OCI-LY1 (cell line): ENCODE data around the gene C5orf24.
"Not testable (repeated sequence)": the region's sequence is repeated elsewhere in the genome, so short reads cannot be mapped to it uniquely, and the experiment has no call there.

Source experiments
- H2AFZ ChIP-seq: fragments of 200-600 bp; sonication (generic), shearing (Covaris generic); 2 replicates; pipeline ENCODE4 v1.6.0; 2014; ENCODE audit warnings: antibody characterized with exemption, mild to moderate bottlenecking, low read length
- H3F3A ChIP-seq: fragments of 200-600 bp; sonication (generic), shearing (Covaris generic); 2 replicates; pipeline ENCODE4 v1.6.0; 2014; ENCODE audit warnings: mild to moderate bottlenecking, antibody characterized with exemption, low read length, moderate library complexity; ENCODE audit not compliant: insufficient read depth
- H3K27ac ChIP-seq: fragments of 200-600 bp; sonication (generic); 2 replicates; pipeline ENCODE4 v1.5.1; 2014; ENCODE audit warnings: low read length, mixed run types, mild to moderate bottlenecking, low read depth; ENCODE audit not compliant: poor library complexity, severe bottlenecking
- H3K27me3 ChIP-seq: fragments of 200-600 bp; sonication (generic); 2 replicates; pipeline ENCODE4 v1.6.0; 2014; ENCODE audit warnings: antibody characterized with exemption, mild to moderate bottlenecking, low read length, moderate library complexity; ENCODE audit not compliant: insufficient read depth
- H3K36me3 ChIP-seq: fragments of 200-600 bp; sonication (generic); 2 replicates; pipeline ENCODE4 v1.6.1; 2014; ENCODE audit warnings: mild to moderate bottlenecking, antibody characterized with exemption, low read length, moderate library complexity, mixed read lengths; ENCODE audit not compliant: insufficient read depth
- H3K4me1 ChIP-seq: fragments of 200-600 bp; sonication (generic); 2 replicates; pipeline ENCODE4 v1.5.1; 2014; ENCODE audit warnings: mild to moderate bottlenecking, low read length, moderate library complexity; ENCODE audit not compliant: insufficient read depth, severe bottlenecking
- H3K4me2 ChIP-seq: fragments of 200-600 bp; sonication (generic), shearing (Covaris generic); 2 replicates; pipeline ENCODE4 v1.6.1; 2014; ENCODE audit warnings: low read length
- H3K4me3 ChIP-seq: fragments of 200-600 bp; sonication (generic); 2 replicates; pipeline ENCODE4 v1.5.1; 2014; ENCODE audit warnings: low read length, low read depth, mild to moderate bottlenecking, mixed read lengths; ENCODE audit not compliant: poor library complexity, severe bottlenecking
- H3K79me2 ChIP-seq: fragments of 200-600 bp; shearing (Covaris generic); 2 replicates; pipeline ENCODE4 v1.6.1; 2016; ENCODE audit warnings: mixed run types, low read length, mixed read lengths; ENCODE audit not compliant: insufficient read depth
- H3K9ac ChIP-seq: fragments of 200-600 bp; sonication (generic), shearing (Covaris generic); 2 replicates; pipeline ENCODE4 v1.6.1; 2014; ENCODE audit warnings: mild to moderate bottlenecking, low read length, mixed read lengths
- H3K9me2 ChIP-seq: fragments of 200-600 bp; sonication (generic), shearing (Covaris generic); 2 replicates; pipeline ENCODE4 v1.6.1; 2014; ENCODE audit warnings: low read depth, mild to moderate bottlenecking, low read length, mixed read lengths
- H3K9me3 ChIP-seq: fragments of 200-600 bp; shearing (Covaris generic); 2 replicates; pipeline ENCODE4 v1.6.1; 2014; ENCODE audit warnings: low read length, mixed read lengths
- H4K20me1 ChIP-seq: fragments of 200-600 bp; sonication (generic), shearing (Covaris generic); 2 replicates; pipeline ENCODE4 v1.6.0; 2016; ENCODE audit warnings: mild to moderate bottlenecking, low read length; ENCODE audit not compliant: insufficient read depth
- CTCF ChIP-seq: fragments of 200-600 bp; sonication (generic), shearing (Covaris generic); IDR thresholded peaks from 2 replicates; pipeline ENCODE4 v1.5.1; 2017; ENCODE audit warnings: mild to moderate bottlenecking, antibody characterized with exemption, low read length, moderate library complexity, mixed read lengths
- EZH2 ChIP-seq: fragments of 200-600 bp; sonication (generic), shearing (Covaris generic); IDR thresholded peaks from 2 replicates; pipeline ENCODE4 v1.8.0; 2017; ENCODE audit warnings: borderline replicate concordance, mixed run types, mild to moderate bottlenecking, antibody characterized with exemption, low read length, moderate library complexity, mixed read lengths

C5orf24 gene

GRCh38 chr5:134835623-134836022 is 10.1 kb upstream of the C5orf24 start:
- Histone ChIP-seq H3K4me3 (no peak overlapping the region), H3K4me2 (no peak overlapping the region), H3K4me1 (no peaks in the 10 kb centered on the region), H3K79me2 (no peaks in the 10 kb centered on the region), H4K20me1 (no peaks in the 10 kb centered on the region), H3K27ac (no peak overlapping the region), H3K9ac (no peak overlapping the region), H3K9me2 (no peaks in the 10 kb centered on the region), H3K27me3 (no peaks in the 10 kb centered on the region), H3F3A (no peaks in the 10 kb centered on the region), H2AFZ (no peak overlapping the region), H3K36me3 (peaks cover 47% of the 10 kb centered on the region), H3K9me3 (no peaks in the 10 kb centered on the region)
- TF ChIP-seq EZH2 (no peak), CTCF (no peak)

GRCh38 chr5:134837530-134838181 is 8.1 kb upstream of the C5orf24 start:
- no peaks in the 10 kb centered on the region for H3K4me1 ChIP-seq
- H3F3A ChIP-seq, result no peaks in the 10 kb centered on the region
- no peak overlapping the region for H3K27ac ChIP-seq
- no peak overlapping the region for H3K4me3 ChIP-seq
- no peaks in the 10 kb centered on the region for H3K27me3 ChIP-seq
- peaks cover 44% of the 10 kb centered on the region for H3K36me3 ChIP-seq
- H2AFZ ChIP-seq, result no peak overlapping the region
- TF ChIP-seq CTCF, result no peak
- TF ChIP-seq EZH2, result no peak
- H4K20me1 ChIP-seq, result no peaks in the 10 kb centered on the region
- H3K9ac ChIP-seq, result no peak overlapping the region
- H3K9me3 ChIP-seq, result no peaks in the 10 kb centered on the region
- H3K9me2 ChIP-seq, result no peaks in the 10 kb centered on the region
- no peaks in the 10 kb centered on the region for H3K79me2 ChIP-seq
- no peak overlapping the region for H3K4me2 ChIP-seq

GRCh38 chr5:134838361-134838760 is 7.4 kb upstream of the C5orf24 start:
- not testable (repeated sequence) for H3K27ac ChIP-seq, H4K20me1 ChIP-seq, H3K9me3 ChIP-seq, H2AFZ ChIP-seq, H3K4me3 ChIP-seq, H3K79me2 ChIP-seq, H3K4me2 ChIP-seq, H3K27me3 ChIP-seq, H3K9ac ChIP-seq, H3K4me1 ChIP-seq, H3K9me2 ChIP-seq, H3F3A ChIP-seq
- H3K36me3 ChIP-seq, result peaks cover 39% of the 10 kb centered on the region

GRCh38 chr5:134840811-134841210 is 5.0 kb upstream of the C5orf24 start:
- H3K4me1 ChIP-seq, result peaks cover 9% of the 10 kb centered on the region

More at GRCh38 chr5:134840811-134841210, 5.0 kb upstream of the C5orf24 start:
- Histone ChIP-seq H3K9me2 (no peaks in the 10 kb centered on the region), H3K36me3 (peaks cover 22% of the 10 kb centered on the region), H3K9ac (no peak overlapping the region), H3K27me3 (no peaks in the 10 kb centered on the region), H2AFZ (no peak overlapping the region), H3K79me2 (no peaks in the 10 kb centered on the region), H3K27ac (no peak overlapping the region), H3K4me3 (no peak overlapping the region), H3K4me2 (no peak overlapping the region), H4K20me1 (no peaks in the 10 kb centered on the region), H3K9me3 (no peaks in the 10 kb centered on the region), H3F3A (no peaks in the 10 kb centered on the region)
- no peak for TF ChIP-seq CTCF
- TF ChIP-seq EZH2, result no peak
